Islet precursor cell (in vitro differentiated cells): ENCODE measurements around the gene TRA2A.

ENCODE experiments used
- DNase-seq: peaks from one replicate; pipeline ENCODE4 v3.0.0-alpha.2; 2018

TRA2A gene

GRCh38 chr7:23469150-23469960, 62.4 kb downstream of the TRA2A start:
- DNase-seq, result peak; percentile 73

GRCh38 chr7:23468526-23469149, 63.1 kb downstream of the TRA2A start:
- DNase-seq, result peak; percentile 64

GRCh38 chr7:23467806-23468525, 63.8 kb downstream of the TRA2A start:
- peak; percentile 83 for DNase-seq

GRCh38 chr7:23467291-23467805, 64.4 kb downstream of the TRA2A start:
- DNase-seq, result no peak

DNA sequence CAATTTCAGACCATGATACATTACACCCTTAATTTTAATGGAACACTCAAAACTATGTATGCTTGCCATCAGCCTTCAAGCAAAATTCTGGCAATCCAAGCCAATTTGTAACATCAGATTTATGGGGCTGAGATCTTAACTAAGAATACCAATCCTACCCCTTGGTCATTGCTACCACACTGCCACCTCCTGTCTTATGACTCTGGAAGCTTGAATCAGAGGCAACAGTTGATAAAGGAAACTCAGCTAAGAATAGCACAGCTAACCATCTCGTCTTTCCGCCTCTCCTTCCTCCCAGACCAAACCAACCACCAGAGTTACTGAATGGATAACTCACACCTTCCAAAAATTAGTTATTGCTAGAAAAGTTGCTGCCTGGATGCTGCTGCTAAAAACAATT, 68.9 kb downstream of the TRA2A start:
- no peak for DNase-seq

DNA sequence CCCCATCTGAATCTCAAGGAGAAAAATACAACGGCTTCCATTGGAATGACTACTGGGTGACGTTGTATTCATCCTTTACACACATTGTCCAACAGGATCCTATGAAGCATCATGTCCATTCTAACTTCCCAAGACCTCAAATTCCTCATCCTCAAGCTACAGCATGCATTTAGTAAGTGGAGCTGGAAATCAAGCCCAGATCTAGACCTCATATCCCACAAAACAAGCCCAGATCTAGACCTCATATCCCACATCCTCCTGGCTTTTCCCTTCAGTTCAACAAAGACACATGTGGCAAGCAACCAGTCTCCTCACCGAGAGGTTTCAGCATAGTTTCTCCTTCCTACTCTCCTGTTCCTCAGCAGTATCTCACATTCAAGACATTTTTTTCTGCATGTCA, 73.7 kb downstream of the TRA2A start:
- DNase-seq, result no peak

DNA sequence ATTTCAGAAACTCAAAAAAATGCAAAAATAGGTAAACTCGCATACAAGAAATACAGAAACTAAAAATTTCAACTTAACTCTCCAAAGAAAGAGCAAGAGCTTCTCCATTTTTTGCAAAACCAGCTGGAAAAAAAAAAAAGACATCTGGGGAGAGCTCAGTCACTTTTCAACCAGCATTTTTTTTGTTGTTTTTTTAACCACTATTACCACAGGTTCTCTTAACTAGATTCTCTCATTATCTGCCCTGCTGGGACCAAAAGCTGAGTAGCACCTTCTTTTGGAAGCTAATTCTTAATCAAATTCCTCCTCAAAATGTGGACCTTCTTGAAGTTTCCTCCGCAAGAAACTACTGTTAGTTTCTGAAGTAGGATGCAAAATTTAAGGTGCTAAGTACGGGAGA, 75.7 kb downstream of the TRA2A start:
- no peak for DNase-seq

DNA sequence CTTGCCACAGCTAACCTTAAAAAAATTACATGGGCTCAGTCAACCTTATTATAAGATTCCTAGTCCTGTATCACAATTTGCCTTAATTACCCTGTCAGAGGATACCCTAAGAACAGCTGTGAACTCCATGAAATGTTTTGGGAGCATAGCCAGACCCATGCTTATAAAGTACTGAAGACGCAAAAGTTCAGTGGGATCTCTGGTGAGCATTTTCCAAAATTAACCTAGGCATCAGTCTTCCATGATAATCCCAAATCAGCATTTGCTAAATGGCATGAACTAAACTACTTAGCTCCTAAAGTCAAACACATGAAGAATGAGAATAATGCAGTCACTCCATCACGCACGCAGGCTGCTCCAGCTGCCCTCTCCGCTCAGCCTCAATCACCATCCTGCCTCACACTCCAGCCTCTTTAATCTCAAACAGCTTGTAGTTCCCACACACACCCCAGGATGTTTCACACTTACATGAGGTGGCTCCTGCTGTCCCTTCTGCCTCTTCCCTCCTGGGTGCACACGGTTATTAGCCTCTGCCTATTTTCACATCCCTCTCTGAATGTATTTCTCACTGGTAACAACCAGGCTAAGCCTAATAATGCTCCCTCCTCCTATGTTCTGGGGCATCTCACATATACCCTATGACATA, 76.8 kb downstream of the TRA2A start:
- no peak for DNase-seq
